GM18907 (cell line): ENCODE data around the gene ANAPC10.

ENCODE experiments used
- ATAC-seq: cut with Tn5 transposase; IDR thresholded peaks from one replicate; pipeline ENCODE4 v1.9.1; 2021; ENCODE audit warnings: mild to moderate bottlenecking, moderate library complexity; ENCODE audit not compliant: unreplicated experiment

ANAPC10 gene

DNA sequence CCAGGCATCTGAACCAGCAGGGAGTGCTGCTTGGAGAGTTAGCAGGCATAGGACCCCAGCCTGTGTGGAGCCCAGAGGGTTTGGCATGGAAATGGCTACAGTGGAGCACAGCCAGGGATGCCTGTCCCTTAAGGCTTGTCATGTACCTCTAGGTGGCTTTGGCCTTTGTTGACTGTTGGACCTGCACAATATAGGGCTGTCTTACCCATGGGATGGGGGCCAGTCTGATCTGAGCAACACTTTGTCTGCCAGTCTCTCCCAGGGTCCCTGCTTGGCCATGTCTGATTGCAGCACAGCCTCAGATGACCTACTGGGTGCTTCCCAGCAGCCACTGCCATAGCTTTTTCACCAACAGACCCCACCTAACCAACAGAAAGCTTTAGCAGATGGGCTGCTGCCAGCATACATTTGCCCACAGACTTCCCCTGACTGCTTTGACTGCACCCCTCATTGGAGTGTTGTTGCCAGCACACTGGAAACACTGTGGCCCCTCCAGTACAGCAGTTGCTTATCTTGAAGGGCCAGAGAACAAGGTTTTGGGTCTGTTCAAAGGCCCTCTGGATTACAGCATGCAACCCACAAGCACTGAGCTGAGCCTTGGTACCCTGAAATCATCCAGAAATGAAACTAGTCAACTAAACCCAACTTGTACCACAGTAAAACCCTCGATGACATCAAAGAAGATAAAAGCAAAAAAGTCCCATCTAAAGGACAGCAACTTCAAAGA is 22.1 kb downstream of the ANAPC10 start:
- peak; percentile 68 for ATAC-seq

DNA sequence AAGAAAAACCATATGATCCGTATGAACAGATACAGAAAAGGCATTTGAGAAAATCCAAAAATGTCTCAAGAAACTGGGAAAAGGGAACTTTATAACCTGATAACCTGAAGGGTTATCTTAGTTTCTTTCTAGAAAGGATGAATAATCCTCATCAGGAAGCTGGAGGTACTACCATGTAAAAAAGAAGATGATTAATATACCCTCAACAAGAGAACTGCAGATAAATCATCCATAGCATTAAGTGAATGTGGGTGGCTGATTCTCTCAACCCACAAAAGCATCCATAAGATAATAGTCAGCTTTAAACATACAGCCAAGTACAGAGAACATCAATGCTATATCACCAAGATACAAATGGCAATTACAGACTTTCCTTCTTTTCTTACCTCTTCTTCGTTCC is 26.4 kb downstream of the ANAPC10 start:
- no peak for ATAC-seq

DNA sequence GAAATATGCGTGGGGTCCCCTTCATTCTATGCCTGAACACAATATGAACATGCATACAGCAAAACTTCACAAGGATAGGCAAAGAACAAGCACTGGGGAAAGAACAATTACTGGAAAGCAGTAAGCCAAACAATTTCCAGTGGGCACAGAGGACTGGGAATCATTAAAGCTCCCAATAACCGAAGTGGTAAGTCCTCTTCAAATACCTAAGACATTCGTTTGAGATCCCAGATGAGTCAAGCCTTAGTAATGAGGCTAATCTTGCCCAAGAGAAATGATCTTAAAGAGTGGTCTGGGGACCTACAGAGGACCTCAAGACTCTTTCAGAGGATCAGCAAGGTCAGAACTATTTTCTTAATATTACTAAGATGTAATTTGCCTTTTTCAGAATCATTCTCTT is 28.6 kb downstream of the ANAPC10 start:
- ATAC-seq = no peak

DNA sequence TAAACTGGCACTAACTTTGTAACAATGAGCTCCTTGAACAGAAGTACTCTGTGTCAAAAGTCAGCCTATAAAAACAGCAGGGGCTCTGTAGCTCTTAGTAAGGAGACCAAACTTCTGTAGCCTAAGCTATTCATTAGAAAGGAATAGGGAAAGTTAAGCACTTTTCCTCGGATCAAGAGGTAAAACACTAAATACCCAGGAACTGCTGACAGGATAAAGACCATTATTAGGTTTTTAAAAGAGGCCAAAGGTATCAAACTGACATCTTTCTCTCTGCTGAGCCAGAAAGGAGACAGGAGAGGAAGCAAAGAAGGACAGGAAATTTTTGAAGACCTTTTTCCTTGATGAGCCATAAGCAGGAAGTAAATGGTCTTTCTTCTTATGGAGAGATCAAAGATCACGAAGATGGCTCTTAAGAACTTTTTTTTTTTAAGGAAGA is 31.9 kb downstream of the ANAPC10 start:
- ATAC-seq = no peak

DNA sequence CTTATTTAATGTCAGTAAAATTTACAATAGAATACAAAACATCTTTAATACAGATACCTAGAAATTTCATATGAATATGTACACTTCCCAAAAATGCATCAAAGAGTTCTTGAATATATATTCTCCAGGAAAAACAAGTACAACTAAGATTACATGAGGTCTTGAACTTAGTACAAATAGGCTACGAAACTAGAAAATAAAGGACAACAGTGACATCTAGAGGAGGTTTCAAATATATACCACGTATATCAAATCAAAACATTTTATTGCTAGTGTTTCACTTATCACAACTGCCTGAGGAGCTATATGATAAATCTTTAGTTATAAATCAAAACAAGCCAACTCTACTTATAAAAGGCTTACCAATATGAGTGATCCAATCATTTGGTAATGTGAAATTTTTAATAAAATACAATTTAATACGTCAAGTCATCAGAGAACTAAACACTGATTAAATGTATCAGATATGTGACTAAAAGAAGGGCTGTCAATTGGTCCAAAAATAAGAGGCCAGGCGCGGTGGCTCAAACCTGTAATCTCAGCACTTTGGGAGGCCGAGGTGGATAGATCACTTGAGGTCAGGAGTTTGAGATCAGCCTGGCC is 36.6 kb downstream of the ANAPC10 start:
- peak; percentile 80 for ATAC-seq

DNA sequence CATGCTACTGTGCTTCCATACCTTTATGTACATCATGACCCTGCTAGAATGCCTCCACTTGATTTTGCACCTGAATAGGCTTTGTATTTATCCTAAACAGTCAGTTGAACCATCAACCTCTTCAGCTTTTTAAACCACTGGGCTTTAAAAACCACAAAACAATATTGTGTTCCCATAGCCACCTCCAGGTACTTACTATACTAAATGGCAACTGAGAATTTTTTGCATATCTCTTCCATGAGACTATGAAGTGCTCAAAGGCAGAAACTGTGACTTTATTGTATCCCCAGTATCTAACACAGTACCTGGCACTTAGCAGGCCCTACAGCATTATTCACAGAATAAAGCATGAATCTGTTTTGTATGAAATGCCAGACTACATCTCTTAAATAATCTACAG is 39.7 kb downstream of the ANAPC10 start:
- ATAC-seq = no peak

DNA sequence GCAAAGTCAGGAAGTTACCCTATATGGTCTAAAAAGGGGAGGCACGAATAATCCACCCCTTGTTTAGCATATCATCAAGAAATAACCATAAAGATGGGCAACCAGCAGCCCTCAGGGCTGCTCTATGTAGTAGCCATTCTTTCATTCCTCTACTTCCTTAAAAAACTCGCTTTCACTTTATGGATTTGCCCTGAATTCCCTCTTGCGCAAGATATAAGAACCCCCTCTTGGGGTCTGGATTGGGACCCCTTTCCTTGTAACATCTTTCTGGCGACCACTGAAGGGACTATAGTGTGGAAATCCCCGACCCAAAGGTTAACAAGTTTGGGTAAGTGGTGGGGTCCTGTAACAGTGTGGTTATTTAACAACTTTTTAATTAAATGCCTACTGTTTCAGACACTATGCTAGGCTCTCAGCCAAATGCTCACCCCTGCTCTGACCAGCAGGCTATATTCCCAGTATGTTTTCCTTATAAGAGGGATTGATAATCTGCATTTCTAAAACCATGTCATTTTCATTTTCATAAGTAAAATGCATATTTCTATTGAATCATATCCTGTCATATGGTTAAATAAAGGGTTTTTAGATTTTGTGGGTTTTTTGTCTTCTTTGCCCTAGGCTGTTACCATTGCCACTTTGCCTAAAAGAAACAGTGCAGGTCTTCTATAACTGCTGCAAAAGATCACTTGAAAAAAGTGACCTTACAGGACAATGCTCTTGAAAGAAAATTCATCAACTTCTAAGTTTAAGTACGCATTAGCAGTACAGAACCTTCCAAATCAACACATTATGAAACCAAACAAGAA is 41.5 kb downstream of the ANAPC10 start:
- ATAC-seq = no peak

DNA sequence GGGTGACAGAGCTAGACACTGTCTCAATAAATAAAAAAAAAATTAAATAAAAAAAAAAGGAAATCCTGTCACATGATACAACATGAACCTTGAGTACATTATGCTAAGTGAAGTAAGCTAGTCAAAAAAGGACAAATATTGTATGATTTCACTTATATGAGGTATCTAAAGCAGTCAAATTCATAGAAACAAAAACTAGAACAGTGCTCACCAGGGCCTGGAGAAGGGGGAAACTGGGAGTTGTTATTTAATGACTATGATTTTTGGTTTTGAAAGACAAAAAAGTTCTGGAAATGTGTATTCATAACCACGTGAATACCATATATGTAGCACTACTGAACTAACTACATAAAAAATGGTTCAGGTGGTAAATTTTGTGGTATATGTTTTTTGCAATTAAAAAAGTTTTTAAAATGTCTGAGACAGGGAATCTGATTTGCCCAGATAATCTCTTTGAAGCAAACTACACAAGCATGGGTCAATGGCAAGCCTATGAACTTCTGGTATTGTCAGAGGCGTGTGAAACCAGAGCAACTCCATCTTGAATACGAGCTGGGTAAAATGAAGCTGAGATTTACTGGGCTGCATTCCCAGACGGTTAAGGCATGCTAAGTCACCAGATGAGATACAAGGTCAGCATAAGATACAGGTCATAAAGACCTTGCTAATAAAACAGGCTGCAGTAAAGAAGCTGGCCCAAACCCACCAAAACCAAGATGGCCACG is 42.3 kb downstream of the ANAPC10 start:
- no peak for ATAC-seq

DNA sequence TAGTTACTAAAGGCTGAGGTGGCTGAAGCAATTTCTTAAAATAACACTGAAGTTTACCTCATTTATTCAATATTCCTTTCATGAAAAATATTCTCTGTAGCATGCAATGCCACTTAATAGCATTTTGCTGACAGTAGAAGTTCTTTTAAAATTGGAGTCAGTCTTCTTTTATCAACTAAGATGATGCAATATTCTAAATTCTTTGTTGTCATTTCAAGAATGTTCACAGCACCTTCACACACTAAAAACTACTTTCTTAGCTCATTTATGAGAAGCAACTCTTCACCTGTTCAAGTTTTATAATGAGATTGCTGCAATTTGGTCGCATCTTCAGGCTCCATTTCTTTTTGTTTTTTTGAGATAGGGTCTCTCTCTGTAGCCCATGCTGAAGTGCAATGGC is 48.8 kb downstream of the ANAPC10 start:
- ATAC-seq = no peak

DNA sequence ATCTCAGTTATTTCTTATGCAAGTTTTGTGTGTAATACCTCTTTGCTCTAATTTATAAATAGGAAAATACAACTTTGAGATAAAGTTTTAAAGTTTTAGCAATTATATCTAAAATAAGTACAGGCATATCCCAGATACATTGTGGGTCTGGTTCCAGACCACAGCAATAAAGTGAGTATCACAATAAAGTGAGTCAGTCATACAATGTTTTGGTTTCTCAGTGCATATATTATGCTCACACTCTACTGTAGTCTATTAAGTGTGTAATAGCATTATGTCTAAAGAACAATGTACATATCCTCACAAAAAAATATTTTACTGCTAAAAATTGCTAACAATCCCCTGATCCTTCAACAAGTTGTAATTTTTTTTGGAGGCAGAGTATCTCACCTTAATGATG is 49.2 kb downstream of the ANAPC10 start:
- ATAC-seq = no peak

DNA sequence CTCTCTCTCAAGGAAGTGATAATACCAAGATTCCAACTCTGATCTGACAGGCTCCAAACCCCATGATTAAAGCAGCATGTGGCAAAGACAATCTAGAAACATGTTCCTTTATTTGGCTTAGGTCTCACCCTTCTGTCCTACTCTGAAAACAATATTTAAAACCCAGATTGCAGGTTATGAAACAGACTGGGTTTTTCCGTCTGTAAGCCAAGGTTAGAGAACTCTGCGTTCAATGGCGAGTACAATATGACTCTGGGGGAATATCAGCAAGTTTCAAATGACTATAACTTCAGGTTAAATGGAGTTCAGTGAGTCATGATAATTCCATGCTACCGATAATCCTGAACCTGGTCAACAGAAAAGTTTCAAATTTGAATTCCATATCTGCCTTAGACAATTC is 50.8 kb downstream of the ANAPC10 start:
- ATAC-seq = peak; percentile 61

DNA sequence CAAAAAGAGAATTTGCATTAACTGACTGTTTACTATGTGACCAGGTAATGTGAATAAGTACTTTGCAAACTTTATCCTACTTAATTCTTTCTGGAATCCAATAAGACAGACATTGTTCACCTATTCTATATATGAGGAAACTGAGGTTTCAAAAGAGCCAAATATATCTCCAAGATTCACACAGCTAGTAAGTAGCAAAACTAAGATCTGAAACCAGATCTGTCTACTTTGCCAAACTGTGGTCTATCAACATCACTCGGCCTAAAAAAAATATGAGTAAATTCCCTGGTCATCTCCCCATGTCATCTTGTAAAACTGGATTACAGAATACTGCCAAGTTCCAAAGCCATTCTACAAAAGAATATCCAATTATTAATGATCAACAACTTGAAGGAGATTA is 52.8 kb downstream of the ANAPC10 start:
- no peak for ATAC-seq

DNA sequence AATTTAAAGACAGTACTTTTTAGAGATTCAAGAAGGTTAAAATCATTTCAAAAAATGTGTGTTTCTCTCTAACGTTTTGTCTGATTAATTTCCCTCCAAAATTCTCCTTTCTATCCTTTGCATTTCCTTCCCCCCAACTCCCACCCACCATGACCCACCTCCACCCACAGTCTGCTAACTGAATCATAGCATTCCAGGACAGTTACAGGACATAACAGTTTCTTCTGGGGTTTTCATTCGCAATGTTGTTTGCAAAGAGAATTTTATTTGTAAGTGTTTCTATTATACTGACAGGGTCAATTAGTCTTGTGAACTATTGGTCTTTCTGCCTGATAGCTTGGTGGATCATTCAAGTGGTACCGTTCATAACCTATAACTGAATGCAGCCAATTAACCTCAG is 53.7 kb downstream of the ANAPC10 start:
- ATAC-seq = no peak

DNA sequence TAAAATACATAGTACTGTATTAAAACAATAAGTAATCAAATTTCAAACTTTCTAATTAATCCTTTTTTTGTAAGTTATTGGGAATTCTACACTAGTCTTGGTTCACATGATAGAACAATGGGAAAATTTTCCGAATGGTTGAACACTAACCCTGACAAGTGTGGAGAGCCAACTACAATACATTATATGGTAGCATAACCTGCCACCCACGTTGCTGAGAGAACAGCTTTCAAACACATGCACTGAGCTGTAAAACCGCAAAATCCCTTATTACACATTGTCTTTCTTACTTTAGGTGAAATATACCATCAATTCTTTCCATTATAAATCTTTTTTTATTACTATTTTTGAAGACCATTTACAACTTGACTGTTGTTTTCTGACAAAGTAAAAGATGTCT is 54.7 kb downstream of the ANAPC10 start:
- no peak for ATAC-seq

DNA sequence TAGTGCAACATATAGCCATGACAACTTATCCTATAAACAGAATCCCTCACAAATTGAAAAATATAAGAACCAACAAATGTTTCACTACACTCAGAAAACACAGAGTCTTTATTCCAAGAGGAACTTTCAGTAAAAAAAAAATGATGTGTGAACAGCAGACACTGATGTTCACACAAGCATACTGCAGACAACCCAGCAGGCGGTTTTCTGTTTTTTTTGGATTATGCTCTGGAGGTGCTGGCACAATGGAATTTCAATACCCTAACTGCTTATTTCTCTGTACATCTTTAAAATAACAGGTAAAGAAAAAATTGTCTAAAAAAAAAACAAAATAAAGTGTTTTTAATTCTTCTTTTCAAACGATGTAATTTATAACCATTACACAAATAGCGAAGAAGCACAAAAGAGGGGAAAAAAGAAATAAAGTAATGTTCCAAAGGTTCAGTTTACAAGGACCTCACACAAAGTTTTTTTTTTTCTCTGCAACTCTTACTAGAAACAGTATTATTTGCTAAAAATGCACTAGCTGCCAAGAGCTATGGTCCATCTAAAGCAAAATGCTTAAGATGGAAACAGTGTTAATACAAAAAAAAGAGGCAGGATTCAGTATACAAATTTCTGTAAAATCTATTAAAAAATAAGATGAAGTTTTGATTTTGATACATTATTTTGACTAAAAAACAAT is 55.3 kb downstream of the ANAPC10 start:
- no peak for ATAC-seq

DNA sequence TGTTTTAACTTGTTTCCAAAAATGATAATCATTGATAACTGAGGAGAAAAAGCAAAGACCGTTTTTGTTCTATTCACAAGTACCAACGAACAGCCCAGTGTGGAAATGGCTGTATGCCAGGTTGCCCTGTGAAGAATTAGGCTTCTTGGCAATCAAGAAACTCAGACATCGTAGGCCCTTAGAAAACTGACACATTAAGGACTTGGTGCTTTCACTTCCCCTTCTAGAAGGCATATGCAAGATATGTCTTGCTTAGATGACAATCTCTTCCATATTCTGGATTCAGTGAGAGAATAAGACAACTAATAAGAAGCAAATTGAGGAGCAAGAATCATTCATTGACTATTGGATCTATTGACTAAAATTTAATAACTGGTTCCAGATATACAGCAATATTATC is 56.6 kb downstream of the ANAPC10 start:
- peak; percentile 97 for ATAC-seq

DNA sequence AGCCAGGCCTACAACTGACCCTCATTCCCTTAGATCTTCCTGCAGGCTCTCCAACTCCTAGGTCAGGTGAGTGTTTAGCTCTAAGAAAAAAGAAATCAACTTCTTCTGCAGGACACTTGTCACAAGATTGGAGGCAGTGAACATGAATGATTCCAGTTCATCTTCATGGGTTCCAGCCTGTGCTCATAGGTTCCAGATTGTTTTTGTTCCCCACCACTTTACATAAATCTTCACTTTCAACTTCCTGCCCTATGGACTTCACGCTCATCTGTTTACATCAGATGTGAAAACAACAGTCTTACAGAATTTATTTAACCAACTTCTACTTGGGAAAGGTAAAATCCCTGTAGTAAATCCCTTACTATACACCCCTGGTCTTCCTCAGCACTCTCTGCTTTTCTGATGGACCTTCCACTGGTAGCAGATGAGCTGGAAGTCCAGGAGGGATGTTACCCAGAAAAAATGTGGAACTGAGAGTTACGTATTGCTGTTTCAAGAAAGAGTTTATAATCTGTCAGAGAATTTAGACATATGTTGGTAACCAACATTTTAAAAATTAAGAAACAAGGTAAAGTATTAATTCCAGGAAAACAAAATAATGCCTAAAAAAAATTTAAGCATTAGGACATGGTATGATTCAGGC is 62.4 kb downstream of the ANAPC10 start:
- ATAC-seq = peak; percentile 42

DNA sequence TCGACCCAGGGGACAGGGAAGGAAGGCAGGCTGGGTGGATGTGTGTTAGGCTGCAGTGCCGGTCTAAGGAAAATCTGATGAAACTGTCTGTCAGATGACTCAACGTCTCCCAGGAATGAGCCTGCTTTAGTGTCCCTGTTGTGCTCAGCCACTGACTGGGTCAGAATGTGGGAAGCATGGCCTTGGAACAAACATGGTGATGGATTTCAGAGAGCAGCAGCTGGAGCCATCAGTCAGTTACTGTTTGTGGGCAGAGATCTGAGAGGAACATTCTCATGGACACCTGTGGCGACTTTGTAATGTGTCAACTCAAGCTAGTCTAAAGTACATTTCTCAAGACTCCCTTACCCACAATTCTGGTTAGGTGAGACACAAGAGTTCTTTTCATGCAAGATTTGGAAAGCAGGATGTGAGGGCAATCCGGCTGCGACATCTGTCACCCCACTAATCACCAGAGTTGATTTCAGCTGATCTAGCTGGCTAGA is 63.2 kb downstream of the ANAPC10 start:
- ATAC-seq = no peak

DNA sequence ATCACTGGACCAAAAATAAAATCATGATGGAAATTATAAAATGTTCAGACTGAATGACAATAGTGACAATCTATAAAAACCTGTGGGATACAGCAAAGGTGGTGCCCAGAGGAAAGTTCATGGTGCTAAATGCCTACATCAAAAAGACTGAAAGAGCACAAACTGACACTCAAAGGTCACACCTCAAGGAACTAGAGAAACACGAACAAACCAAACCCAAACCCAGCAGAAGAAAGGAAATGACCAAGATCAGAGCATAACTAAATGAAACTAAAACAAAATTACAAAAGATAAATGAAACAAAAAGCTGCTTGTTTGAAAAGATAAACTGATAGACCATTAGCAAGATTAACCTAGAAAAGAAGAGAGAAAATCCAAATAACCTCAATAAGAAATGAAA is 78.7 kb downstream of the ANAPC10 start:
- ATAC-seq = no peak

DNA sequence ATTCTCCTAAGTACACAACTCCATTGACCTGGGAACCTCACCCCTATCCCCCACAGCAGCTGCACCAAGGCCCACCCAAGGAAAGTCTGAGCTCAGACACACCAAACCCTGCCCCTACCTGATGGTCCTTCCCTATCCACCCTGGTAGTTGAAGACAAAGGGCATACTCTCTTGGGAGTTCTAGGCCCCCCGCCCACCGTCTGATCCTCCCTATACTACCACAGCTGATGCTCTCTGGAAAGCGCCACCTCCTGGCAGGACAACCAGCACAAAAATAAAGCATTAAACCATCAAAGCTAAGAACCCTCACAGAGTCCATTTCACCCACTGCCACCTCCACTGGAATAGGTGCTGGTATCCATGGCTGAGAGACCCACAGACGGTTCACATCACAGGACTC is 83.6 kb downstream of the ANAPC10 start:
- ATAC-seq = no peak
